Loucy (cell line): ENCODE data around the gene NUDT10.

Experiments
- H2AFZ ChIP-seq: fragments of 200-600 bp; sonication (generic); 2 replicates; pipeline ENCODE4 v1.6.0; 2016; ENCODE audit warnings: antibody characterized with exemption, mild to moderate bottlenecking, low read length, moderate library complexity
- H3F3A ChIP-seq: fragments of 200-600 bp; 2 replicates; pipeline ENCODE4 v1.6.0; 2016; ENCODE audit warnings: antibody characterized with exemption, low read depth, mild to moderate bottlenecking
- H3K27me3 ChIP-seq: fragments of 200-600 bp; sonication (generic); 2 replicates; pipeline ENCODE4 v1.6.1; 2014; ENCODE audit warnings: low read length, mild to moderate bottlenecking; ENCODE audit not compliant: insufficient read depth, poor library complexity, severe bottlenecking
- H3K36me3 ChIP-seq: fragments of 200-600 bp; sonication (generic); 2 replicates; pipeline ENCODE4 v1.6.1; 2016; ENCODE audit warnings: low read length; ENCODE audit not compliant: insufficient read depth
- H3K4me1 ChIP-seq: fragments of 200-600 bp; sonication (generic); 2 replicates; pipeline ENCODE4 v1.5.1; 2014; ENCODE audit warnings: low read length, mild to moderate bottlenecking; ENCODE audit not compliant: insufficient read depth, poor library complexity, severe bottlenecking
- H3K4me2 ChIP-seq: fragments of 200-600 bp; sonication (generic); 2 replicates; pipeline ENCODE4 v1.6.0; 2014; ENCODE audit warnings: antibody characterized with exemption, low read length, low read depth, mild to moderate bottlenecking; ENCODE audit not compliant: poor library complexity, severe bottlenecking
- H3K4me3 ChIP-seq: fragments of 200-600 bp; sonication (generic); 2 replicates; pipeline ENCODE4 v1.5.1; 2014; ENCODE audit warnings: low read length, mild to moderate bottlenecking, mixed read lengths; ENCODE audit not compliant: poor library complexity, severe bottlenecking
- H3K79me2 ChIP-seq: fragments of 200-600 bp; sonication (generic); 2 replicates; pipeline ENCODE4 v1.6.1; 2014; ENCODE audit warnings: low read length; ENCODE audit not compliant: insufficient read depth
- H3K9ac ChIP-seq: fragments of 200-600 bp; sonication (generic); 2 replicates; pipeline ENCODE4 v1.6.0; 2014; ENCODE audit warnings: mild to moderate bottlenecking, low read depth, low read length, moderate library complexity; ENCODE audit not compliant: poor library complexity, severe bottlenecking
- H3K9me2 ChIP-seq: fragments of 200-600 bp; sonication (generic); replicated peaks from 2 replicates; pipeline ENCODE4 v1.6.1; 2016; ENCODE audit warnings: low read depth, low read length, mixed read lengths
- H3K9me3 ChIP-seq: fragments of 200-600 bp; sonication (generic); 2 replicates; pipeline ENCODE4 v1.6.1; 2014; ENCODE audit warnings: mild to moderate bottlenecking, antibody characterized with exemption, low read length, low read depth; ENCODE audit not compliant: insufficient read depth
- H4K20me1 ChIP-seq: fragments of 200-600 bp; sonication (generic); 2 replicates; pipeline ENCODE4 v1.6.0; 2014; ENCODE audit warnings: antibody characterized with exemption, low read length, mild to moderate bottlenecking; ENCODE audit not compliant: insufficient read depth, poor library complexity, severe bottlenecking
- EZH2phosphoT487 ChIP-seq: fragments of 200-600 bp; IDR thresholded peaks from 2 replicates; pipeline ENCODE4 v1.6.1; 2018; ENCODE audit warnings: antibody characterized with exemption, mild to moderate bottlenecking, moderate library complexity, borderline replicate concordance
- TF ChIP-seq, protein P1 (sequence below): fragments of 200-600 bp; sonication (generic); conservative IDR thresholded peaks from 2 replicates; pipeline ENCODE4 v1.5.1; 2014; ENCODE audit warnings: mild to moderate bottlenecking, antibody characterized with exemption, low read length

NUDT10 gene

DNA sequence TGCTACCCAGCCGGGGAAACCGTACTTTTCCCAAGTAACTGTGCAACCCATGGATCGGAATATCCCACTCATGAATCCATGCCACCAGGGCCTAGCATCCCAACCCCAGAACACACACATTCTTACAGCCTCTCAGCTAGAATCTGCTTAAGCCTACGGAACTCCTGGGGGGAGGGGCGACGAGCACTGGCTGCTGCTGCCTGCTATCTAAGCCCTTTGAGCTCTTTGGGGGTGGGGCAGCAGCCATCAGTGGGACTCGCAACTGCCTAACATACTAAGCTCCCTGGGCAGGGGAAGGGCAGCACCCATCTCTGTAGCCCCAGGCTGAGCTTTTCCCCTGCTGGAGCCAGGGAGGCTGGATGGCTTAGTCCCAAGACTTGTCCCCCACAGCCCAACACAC lies 28.6 kb downstream of the NUDT10 start:
- Histone ChIP-seq H3K79me2 (no peaks in the 10 kb centered on the region), H2AFZ (no peak overlapping the region), H3F3A (no peaks in the 10 kb centered on the region), H3K9me2 (no peaks in the 10 kb centered on the region), H3K27me3 (no peaks in the 10 kb centered on the region), H3K9ac (no peak overlapping the region), H3K4me3 (no peak overlapping the region), H3K4me1 (no peaks in the 10 kb centered on the region), H3K9me3 (no peaks in the 10 kb centered on the region), H3K36me3 (no peaks in the 10 kb centered on the region), H4K20me1 (no peaks in the 10 kb centered on the region), H3K4me2 (no peak overlapping the region)
- TF ChIP-seq, protein P1, sequence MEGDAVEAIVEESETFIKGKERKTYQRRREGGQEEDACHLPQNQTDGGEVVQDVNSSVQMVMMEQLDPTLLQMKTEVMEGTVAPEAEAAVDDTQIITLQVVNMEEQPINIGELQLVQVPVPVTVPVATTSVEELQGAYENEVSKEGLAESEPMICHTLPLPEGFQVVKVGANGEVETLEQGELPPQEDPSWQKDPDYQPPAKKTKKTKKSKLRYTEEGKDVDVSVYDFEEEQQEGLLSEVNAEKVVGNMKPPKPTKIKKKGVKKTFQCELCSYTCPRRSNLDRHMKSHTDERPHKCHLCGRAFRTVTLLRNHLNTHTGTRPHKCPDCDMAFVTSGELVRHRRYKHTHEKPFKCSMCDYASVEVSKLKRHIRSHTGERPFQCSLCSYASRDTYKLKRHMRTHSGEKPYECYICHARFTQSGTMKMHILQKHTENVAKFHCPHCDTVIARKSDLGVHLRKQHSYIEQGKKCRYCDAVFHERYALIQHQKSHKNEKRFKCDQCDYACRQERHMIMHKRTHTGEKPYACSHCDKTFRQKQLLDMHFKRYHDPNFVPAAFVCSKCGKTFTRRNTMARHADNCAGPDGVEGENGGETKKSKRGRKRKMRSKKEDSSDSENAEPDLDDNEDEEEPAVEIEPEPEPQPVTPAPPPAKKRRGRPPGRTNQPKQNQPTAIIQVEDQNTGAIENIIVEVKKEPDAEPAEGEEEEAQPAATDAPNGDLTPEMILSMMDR: no peak
- no peak for TF ChIP-seq EZH2phosphoT487

GRCh38 chrX:51376672-51377071 lies 44.0 kb downstream of the NUDT10 start:
- Histone ChIP-seq H2AFZ (no peak overlapping the region), H3K36me3 (no peaks in the 10 kb centered on the region), H3K79me2 (no peaks in the 10 kb centered on the region), H4K20me1 (no peaks in the 10 kb centered on the region), H3K4me1 (no peaks in the 10 kb centered on the region), H3K27me3 (no peaks in the 10 kb centered on the region), H3K4me2 (no peak overlapping the region), H3K9ac (no peak overlapping the region), H3K4me3 (no peak overlapping the region), H3K9me3 (no peaks in the 10 kb centered on the region), H3F3A (no peaks in the 10 kb centered on the region), H3K9me2 (no peaks in the 10 kb centered on the region)
- no peak for TF ChIP-seq EZH2phosphoT487
- TF ChIP-seq, protein P1: no peak
